HG03066 (cell line): ENCODE measurements around the gene TMEM120B.
"Not testable (repeated sequence)": the region's sequence is repeated elsewhere in the genome, so short reads cannot be mapped to it uniquely, and the experiment has no call there.

Source experiments
- ATAC-seq: cut with Tn5 transposase; IDR thresholded peaks from one replicate; pipeline ENCODE4 v1.9.1; 2021; ENCODE audit warnings: low read depth; ENCODE audit not compliant: unreplicated experiment

Gene TMEM120B

DNA sequence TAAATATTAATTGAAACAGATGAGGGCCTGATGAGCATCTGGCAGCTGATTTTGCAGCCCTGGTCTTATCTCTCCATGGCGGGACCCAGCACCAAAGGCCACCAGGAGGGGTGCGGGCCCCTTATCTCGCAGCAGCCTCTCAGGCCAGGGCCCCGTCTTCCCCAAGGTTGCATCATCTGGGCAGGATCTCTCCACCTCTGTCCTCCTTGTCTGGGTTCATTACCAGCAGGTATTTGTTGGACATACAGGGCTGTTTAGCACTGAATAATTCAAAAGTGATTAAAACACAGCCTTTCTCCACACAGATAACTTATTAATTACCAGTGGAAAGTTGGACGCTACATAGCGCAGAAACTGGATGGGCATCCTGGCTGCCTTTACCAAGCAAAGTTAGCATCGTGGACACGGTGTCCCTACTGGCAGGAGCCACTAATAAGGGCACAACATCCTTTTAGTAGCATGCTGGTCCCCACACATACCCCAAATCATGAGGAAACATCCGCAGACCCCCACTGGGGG, 25.8 kb downstream of the TMEM120B start:
- ATAC-seq = no peak

DNA sequence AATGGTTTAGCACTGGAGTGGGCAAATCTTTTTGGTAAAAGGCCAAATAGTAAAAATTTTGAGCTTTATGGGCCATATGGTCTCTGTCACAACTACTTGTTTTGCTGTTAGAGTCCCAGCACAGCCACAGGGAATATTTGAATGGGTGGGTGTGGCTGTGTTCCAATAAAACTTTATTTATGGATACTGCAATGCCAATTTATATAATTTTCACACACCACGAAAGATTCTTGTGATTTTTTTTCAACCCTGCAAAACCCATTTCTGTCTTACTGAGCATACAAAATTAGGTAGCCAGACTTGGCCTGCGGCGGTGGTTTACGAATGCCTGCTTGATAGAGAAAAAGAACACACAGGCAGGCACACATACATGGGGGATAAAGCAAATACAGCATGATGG, 28.3 kb downstream of the TMEM120B start:
- no peak for ATAC-seq

DNA sequence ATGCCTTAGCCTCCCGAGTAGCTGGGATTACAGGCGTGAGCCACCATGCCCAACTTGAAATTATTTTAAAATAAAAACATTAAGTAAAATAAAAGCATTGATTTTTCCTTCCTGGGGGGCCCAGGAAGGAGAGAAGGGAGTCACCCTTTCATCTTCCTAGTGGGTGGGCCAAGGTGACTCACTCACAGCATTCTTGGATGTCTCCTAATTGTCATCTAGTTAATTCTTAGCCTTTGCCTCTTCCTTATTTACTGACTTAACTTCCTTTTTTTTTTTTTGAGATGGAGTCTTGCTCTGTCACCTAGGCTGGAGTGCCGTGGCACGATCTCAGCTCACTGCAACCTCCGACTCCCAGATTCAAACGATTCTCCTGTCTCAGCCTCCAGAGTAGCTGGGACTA, 29.2 kb downstream of the TMEM120B start:
- ATAC-seq = no peak

DNA sequence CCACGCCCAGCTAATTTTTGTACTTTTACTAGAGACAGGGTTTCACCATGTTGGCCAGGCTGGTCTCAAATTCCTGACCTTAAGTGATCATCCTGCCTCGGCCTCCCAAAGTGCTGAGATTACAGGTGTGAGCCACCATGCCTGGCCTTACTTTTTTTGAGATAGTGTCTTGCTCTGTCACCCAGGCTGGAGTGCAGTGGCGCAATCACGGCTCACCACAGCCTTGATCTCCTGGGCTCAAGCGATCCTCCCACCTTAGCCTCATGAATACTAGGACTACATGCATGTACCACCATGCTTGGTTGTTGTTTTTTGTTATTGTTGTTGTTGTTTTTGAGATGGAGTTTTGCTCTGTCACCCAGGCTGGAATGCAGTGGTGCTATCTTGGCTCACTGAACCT, 33.0 kb downstream of the TMEM120B start:
- not testable (repeated sequence) for ATAC-seq

DNA sequence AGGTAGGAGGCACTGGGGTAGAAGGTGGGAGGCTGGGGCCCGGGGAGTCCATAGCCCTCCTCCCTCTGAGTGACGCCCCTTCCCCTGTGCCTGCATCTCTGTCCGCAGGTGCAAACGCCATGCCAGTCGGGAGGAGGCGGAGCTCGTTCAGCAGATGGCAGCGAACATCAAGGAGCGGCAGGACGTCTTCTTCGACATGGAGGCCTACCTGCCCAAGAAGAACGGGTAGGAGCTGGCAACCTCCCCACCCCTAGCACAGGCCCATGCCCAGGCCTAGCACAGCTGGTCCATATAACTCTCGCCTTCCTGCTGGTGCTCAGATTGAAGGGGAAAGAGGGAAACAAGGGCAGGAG, 35.6 kb downstream of the TMEM120B start:
- ATAC-seq = no peak

DNA sequence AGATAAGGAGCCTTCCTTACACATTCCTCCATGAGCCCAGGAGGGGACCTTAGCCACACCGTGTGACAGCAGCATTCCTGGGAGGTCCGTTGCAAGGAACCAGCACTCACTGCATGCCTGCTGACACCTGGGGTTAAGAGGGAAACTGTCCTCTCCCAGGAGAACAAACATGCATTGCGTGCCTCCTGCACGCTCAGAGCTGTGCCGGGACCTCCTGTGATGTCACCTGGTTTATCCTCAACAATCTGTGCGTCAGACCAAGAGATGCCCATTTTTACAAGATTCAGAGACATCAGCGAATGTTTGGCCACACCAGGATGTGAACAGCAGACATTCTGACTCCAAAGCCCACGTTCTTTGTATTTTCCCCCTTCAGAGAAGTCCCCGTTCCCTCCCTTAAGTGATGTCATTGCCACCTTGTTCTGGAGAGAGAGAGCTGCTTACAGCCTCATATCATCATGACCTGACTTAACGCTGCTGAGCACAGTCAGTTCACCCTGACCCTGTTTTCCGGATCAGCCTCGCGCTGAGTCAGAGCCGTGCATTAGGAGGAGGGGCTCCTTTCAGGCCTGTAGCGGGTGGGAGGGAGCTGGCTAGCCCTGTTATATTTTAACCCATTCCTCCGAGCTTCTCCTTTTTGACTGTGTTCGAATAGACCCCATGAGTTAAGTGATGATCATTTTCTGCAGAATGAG, 36.2 kb downstream of the TMEM120B start:
- no peak for ATAC-seq

DNA sequence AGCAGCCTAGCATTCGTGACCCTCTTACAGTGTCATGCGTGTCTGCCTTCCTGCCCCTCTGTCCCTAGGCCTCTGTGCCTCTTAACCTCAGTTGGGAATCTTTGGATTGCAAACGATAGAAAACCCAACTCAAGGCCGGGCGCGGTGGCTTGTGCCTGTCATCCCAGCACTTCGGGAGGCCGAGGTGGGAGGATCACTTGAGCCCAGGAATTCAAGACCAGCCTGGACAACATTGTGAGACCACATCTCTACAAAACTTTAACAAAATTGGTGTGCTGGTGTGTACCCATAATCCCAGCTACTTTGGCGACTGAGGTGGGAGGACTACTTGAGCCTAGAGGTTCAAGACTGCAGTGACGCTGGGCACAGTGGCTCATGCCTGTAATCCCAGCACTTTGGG, 36.7 kb downstream of the TMEM120B start:
- ATAC-seq = no peak

DNA sequence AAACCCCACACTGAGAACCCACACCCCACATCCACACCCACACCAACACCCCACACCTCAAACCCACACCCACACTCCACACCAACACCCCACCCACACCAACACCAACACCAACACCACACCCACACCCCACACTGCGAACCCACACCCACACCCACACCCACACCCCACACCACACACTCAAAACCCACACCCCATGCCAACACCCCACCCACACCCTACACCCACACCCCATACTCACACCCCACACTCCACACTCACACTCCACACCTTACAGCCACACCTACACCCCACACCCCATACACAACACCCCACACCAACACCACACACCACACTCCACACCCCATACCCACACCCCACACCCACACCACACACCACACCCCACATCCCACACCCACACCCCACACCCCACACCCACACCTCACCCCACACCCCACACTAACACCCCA, 38.0 kb downstream of the TMEM120B start:
- no peak for ATAC-seq

DNA sequence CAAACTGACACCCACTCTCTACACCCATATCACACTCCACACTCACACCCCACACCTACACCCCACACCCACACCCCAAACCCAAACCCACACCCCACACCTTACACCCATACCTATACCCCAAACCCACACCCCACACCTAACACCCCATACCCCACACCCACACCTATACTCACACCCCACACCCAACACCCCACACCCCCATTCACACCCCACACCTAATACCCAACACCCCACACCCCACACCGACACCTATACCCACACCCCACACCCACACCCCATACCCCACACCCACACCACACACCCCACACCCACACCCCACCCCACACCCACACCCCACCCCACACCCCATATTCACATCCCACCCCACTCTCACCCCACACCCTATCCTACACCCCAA, 38.5 kb downstream of the TMEM120B start:
- ATAC-seq = no peak

DNA sequence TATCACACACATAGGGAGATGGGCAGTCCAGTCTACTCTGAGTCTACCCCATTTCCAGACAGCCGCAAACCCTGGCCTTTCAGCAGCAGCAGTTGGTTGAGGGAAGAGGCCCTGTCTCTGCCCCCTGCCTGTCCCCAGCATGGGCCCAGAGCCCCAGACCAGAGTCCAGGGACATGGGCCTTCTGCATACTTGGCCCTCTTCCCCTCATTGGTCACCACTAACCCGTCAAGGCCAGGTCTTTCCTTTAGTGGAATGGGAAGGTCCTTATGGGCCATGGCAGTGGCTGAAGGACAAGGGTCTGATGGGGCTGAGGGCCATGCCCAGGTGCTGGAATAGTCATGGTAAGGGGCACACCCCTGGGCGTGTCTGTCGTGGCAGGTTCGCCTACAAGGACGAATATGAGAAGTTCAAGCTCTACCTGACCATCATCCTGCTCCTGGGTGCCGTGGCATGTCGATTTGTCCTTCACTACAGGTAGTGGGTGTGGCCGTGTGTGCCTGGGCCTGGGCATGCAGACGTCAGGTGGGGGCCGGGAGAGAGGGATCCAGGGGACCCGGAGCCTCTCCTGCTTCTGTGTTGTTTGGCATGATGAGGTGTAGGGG, 39.3 kb downstream of the TMEM120B start:
- ATAC-seq = no peak

DNA sequence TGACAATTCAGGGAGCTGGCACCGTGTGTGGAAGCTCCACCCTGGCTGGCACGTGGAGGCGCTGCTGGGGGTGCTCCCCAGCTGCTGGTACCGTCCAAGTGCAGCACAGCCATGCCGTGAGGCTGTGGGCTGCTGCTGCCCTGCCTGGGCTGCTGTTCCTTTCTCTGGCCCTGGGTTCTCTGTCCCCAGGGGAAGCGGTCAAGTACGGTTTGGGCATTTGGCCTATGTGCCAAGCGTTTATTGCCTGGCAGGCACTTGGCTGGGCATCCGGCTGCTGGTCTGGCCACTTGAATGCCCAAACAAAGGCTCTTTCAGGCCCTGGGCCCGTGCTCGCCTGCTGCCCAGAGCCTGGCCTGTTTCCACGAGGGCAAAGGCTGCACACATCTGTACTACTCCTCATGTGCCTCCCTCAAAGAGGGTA, 41.3 kb downstream of the TMEM120B start:
- no peak for ATAC-seq

DNA sequence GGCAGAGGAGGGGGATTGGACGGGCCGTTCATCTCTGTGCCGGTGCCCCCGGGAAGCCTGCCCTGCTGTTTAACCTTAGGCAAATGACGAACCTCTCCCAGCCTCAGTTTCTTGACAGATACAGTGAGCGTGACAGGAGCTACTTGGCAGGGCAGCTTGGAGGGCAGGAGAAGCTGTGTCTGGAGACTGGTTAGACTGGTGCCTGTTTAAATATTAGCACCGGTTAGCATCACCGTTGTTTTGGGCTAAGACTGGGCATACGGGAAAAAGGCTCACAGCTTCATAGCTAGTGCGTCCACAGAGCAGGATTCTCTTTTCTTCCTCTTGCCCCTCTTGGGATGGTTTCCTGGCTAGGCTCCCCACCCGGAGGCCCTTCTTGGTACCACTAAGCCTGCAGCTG, 42.3 kb downstream of the TMEM120B start:
- no peak for ATAC-seq

DNA sequence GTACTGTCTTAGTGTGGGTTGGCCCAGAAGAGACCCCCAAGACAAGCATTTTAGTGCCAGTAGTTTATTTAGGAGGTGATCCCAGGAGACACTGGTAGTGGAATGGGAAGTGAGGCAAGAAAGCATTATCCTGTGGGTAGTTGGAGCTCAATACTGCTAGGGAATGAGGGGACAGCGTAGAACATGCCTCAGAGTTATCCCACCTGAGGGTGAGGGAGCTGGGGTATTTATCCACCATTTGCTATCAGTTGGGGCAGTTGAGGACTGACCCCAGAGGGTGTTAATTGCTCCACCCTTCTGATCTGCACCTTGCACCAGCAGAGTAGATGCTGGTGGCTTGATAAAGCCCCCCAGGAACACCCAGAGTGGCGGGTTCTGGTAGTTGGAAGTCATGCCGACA, 43.0 kb downstream of the TMEM120B start:
- ATAC-seq = no peak

DNA sequence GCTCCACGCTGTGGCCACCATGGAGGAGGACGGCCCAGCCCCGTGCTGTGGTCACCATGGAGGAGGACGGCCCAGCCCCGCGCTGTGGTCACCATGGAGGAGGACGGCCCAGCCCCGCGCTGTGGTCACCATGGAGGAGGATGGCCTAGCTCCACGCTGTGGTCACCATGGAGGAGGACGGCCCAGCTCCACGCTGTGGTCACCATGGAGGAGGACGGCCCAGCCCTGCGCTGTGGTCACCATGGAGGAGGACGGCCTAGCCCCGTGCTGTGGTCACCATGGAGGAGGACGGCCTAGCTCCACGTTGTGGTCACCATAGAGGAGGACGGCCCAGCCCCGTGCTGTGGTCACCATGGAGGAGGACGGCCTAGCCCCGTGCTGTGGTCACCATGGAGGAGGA, 46.0 kb downstream of the TMEM120B start:
- ATAC-seq = not testable (repeated sequence)

DNA sequence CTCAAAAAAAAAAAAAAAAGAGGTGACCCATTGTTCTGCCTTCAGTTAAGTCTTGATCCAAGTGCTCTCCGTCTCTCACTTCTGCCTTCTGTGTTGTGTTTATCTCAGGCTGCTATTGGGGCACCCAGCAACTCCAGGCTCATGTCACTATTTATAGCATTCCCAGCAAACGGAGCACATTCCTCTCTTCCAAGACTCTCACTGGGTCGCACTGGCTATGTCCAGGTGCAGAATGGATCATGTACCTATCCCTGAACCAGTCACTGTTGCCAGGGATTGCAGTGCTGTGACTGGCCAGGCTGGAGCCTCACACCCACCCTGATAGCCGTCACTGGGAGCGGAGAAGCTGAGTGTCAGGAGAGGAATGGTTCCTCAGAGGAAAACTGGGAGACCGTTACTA, 49.7 kb downstream of the TMEM120B start:
- ATAC-seq = no peak

DNA sequence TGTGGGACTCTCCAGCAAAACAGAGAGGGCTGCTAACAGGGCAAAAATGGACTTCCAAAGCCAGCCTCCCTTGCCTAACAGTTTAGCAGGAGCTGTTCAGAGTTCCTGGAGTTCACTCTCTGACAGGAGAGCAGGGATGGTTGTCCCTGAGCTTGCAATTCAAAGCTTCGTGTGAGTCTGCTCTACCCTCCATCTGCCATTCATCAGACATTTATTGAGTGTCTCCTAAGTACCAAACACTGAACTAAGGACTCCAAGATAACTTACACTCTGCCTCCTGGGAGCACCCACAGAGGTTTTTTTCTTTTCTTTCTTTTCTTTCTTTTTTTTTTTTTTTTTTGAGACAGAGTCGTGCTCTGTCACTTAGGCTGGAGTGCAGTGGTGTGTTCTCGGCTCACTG, 52.3 kb downstream of the TMEM120B start:
- no peak for ATAC-seq

DNA sequence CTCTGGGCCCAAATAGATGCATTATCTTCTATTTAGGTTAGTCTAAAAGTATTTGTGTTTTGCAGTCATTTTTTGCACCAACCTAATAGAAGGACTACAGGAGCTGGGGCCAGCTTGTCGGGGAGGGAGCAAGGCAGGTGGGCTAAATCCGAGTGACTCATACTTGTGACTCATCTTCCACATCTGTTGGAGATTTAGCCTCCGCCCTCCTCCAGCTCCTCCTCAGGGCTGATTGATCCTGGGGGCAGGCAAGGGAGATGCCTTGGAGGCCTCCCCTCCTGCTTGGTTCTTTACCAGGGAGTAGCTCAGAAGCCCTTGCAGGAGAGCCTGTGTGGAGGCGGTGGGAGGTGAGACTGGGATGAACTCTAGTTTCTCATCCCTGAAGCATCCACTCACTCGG, 53.0 kb downstream of the TMEM120B start:
- ATAC-seq = no peak

DNA sequence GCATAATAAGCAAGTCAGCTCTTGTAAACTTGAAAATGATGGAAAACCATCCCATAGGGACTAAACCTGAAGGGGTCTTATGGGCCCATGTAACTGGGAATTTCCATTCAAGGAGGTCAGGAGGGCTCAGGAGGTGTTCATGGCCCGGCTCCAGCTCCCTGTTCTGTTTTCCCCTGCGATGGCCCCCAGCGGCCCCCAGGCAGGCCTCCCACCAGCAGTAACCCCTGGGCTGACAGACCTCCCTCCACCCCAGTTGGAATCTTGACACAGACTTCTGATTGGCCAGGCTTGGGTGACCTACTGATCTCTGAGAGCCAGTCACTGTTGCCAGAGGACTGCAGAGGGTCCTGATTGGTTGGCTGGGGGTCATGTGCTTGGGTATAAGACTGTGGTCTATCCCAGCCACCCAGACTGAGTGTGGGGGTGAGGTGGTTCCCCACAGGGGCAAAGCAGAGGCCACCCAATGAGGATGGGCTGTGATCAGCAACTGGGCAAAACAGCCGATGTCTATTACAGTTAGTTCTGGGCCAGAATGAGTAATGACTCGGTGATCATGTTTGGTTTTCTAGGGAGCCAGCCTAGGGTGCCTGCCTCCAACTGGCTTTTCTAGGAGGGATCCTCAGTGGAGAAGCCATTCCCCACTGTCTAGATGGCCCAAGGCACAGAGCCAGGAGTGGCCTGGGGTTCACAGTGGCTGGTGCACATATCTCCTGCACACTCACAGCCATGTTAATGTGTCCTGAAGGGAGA, 53.9 kb downstream of the TMEM120B start:
- no peak for ATAC-seq

DNA sequence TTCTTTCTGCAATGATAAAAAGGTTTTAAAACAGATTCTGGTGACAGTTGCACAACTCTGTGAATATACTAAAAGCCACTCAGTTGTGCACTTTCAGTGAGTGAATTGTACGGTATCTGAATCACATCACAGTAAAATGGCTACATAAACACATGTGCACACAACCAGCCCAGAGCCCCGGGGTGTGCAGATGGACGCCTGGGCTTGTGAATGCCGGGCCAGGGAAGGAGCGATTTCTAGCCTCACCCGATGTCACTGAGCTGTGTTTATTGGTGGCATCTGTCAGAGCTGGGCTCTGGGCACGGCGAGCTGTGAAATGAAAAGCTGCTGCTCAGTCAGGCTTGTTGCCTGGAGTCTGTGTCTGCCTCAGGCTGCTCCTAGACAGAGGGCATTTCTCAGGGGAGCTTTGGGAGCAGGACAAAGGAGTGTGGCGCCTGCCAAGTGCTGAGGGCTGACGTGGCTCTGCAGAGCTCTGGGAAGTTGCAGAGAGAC, 55.0 kb downstream of the TMEM120B start:
- no peak for ATAC-seq

DNA sequence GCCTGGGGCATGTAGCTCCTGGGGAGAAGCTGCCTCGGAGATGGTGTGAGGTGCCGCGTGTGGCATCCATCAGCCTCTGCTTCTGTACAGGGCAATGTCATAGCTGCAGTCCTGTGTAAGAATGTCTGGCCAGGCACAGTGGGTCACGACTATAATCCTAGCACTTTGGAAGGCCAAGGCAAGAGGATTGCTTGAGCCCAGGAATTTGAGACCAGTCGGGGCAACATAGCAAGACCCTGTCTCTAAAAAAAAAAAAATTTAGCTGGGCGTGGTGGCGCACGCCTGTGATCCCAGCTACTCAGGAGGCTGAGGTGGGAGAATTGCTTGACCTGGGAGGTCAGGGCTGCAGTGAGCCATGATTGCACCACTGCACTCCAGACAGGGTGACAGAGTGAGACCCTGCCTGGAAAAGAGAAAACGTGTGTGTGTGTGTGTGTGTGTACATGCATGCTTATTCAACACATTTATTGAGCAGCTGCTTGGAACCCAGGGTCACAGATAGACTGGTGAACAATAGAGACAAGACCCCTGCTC, 56.8 kb downstream of the TMEM120B start:
- ATAC-seq = no peak

DNA sequence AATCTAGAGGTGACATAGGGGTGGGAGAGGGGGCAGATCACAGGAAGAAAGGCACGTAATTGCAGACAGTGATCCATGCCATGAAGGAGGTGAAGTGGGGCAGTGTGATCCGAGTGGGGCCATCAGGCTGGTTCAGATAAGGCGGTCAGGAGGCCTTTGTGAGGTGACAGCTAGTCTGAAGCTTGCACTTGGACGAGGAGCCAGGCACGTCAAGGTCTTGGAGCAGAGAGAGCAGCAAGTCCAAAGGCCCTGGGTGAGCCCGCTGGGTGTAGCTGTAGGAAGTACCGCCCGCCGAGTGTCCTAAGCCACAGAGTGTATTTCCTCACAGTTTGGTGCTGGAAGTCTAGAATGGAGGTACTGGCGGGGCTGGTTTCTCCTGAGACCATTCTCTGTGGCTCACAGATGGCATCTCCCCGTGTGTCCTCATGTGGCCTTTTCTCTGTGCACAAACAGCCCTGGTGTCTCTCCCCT, 57.3 kb downstream of the TMEM120B start:
- ATAC-seq = no peak
